CD14-positive monocyte (primary cell): ENCODE data around the gene PLA2G4B. TPM values are rescaled to one million over a fixed set of nuclear protein-coding genes. Genes with fewer than 3 reads are reported as not detected.

ENCODE experiments used
- DNase-seq, 3 donors: peaks; one replicate each; pipeline ENCODE4 v3.0.0-alpha.2; 2011 to 2022
- H2AFZ ChIP-seq: 2 replicates; pipeline ENCODE4 v1.6.0; 2012; ENCODE audit warnings: mild to moderate bottlenecking, low read depth, low read length, inconsistent platforms; ENCODE audit not compliant: insufficient read depth, poor library complexity, severe bottlenecking
- H3K27ac ChIP-seq, 2 donors: 1 replicate in 1 of 2; 2 replicates in 1 of 2; pipeline ENCODE4 v1.5.1; 2012 to 2013; ENCODE audit warnings: low read length in 2 of 2, control low read depth in 1 of 2, inconsistent platforms in 1 of 2, low read depth in 1 of 2, mild to moderate bottlenecking in 1 of 2
- H3K27me3 ChIP-seq, 2 donors: one replicate each; pipeline versions ENCODE4 v1.6.0 to v1.6.1; 2011 to 2013; ENCODE audit warnings: low read length in 2 of 2; ENCODE audit not compliant: control insufficient read depth in 2 of 2, insufficient read depth in 2 of 2
- H3K36me3 ChIP-seq, 2 donors: replicated peaks in 1 of 2; 1 replicate in 1 of 2; 2 replicates in 1 of 2; pipeline versions ENCODE4 v1.5.1 to v1.6.1; 2012 to 2013; ENCODE audit warnings: low read length in 2 of 2, control low read depth in 1 of 2, inconsistent platforms in 1 of 2, mild to moderate bottlenecking in 1 of 2; ENCODE audit not compliant: insufficient read depth in 2 of 2, control insufficient read depth in 1 of 2
- H3K4me1 ChIP-seq, 2 donors: 1 replicate in 1 of 2; 2 replicates in 1 of 2; pipeline versions ENCODE4 v1.5.1 to v1.6.1; 2012 to 2013; ENCODE audit warnings: low read length in 2 of 2, control low read depth in 1 of 2, inconsistent platforms in 1 of 2, mild to moderate bottlenecking in 1 of 2, moderate library complexity in 1 of 2; ENCODE audit not compliant: insufficient read depth in 2 of 2, control insufficient read depth in 1 of 2
- H3K4me2 ChIP-seq: replicated peaks from 2 replicates; pipeline ENCODE3; 2012; ENCODE audit warnings: low read length, moderate library complexity, mild to moderate bottlenecking; ENCODE audit not compliant: poor library complexity, severe bottlenecking; ENCODE audit errors: extremely low read depth
- H3K4me3 ChIP-seq, 3 experiments: fragments of 200-600 bp in 1 of 3; sonication (generic) in 1 of 3; replicated peaks in 1 of 3; 1 replicate in 2 of 3; 2 replicates in 1 of 3; pipeline ENCODE4 v1.5.1; 2011 to 2013; ENCODE audit warnings: low read length in 3 of 3, mild to moderate bottlenecking in 3 of 3, control low read depth in 2 of 3, low read depth in 2 of 3, inconsistent platforms in 1 of 3, moderate library complexity in 1 of 3
- H3K79me2 ChIP-seq: 2 replicates; pipeline ENCODE4 v1.6.0; 2012; ENCODE audit warnings: mild to moderate bottlenecking, control low read depth, inconsistent platforms, low read length, moderate library complexity; ENCODE audit not compliant: insufficient read depth
- H3K9ac ChIP-seq: 2 replicates; pipeline ENCODE4 v1.6.0; 2017; ENCODE audit warnings: low read length, mild to moderate bottlenecking; ENCODE audit not compliant: insufficient read depth, poor library complexity, severe bottlenecking
- H3K9me3 ChIP-seq, 2 donors: replicated peaks in 1 of 2; 1 replicate in 1 of 2; 2 replicates in 1 of 2; pipeline versions ENCODE4 v1.5.1 to v1.6.1; 2012 to 2013; ENCODE audit warnings: low read length in 2 of 2, control low read depth in 1 of 2; ENCODE audit not compliant: control insufficient read depth in 1 of 2, insufficient read depth in 1 of 2
- H4K20me1 ChIP-seq: 2 replicates; pipeline ENCODE4 v1.6.0; 2012; ENCODE audit warnings: mild to moderate bottlenecking, low read length, control low read depth, moderate library complexity; ENCODE audit not compliant: insufficient read depth
- H3K27ac Mint-ChIP-seq, 7 donors: one replicate each; pipeline ENCODE4 v1.8.0; 2020; ENCODE audit warnings: mild to moderate bottlenecking in 7 of 7, mixed read lengths in 7 of 7, moderate library complexity in 6 of 7, inconsistent platforms in 2 of 7
- H3K27me3 Mint-ChIP-seq, 3 donors: one replicate each; pipeline ENCODE4 v1.8.0; 2021 to 2022; ENCODE audit warnings: low read depth in 3 of 3, mild to moderate bottlenecking in 3 of 3, mixed read lengths in 3 of 3, moderate library complexity in 3 of 3, inconsistent platforms in 1 of 3
- H3K36me3 Mint-ChIP-seq, 2 donors: one replicate each; pipeline ENCODE4 v1.8.0; 2020; ENCODE audit warnings: mixed read lengths in 2 of 2, inconsistent platforms in 1 of 2, mild to moderate bottlenecking in 1 of 2
- H3K4me1 Mint-ChIP-seq: one replicate; pipeline ENCODE4 v1.8.0; 2020; ENCODE audit warnings: mild to moderate bottlenecking, mixed read lengths
- H3K4me3 Mint-ChIP-seq, 2 donors: one replicate each; pipeline ENCODE4 v1.8.0; 2020; ENCODE audit warnings: mild to moderate bottlenecking in 2 of 2, mixed read lengths in 2 of 2, moderate library complexity in 1 of 2
- H3K9me3 Mint-ChIP-seq, 7 donors: one replicate each; pipeline ENCODE4 v1.8.0; 2020 to 2022; ENCODE audit warnings: mixed read lengths in 7 of 7, mild to moderate bottlenecking in 6 of 7, moderate library complexity in 6 of 7, inconsistent platforms in 2 of 7
- CTCF ChIP-seq: fragments of 200-600 bp; IDR thresholded peaks from one replicate; pipeline ENCODE4 v1.8.0; 2022; ENCODE audit warnings: antibody characterized with exemption, mild to moderate bottlenecking
- WGBS: methylation state at CpG from one replicate; pipeline ENCODE4 v1.1.5; 2013; ENCODE audit warnings: missing lambda C conversion rate; ENCODE audit not compliant: insufficient coverage; 5-methylcytosine and 5-hydroxymethylcytosine counted together
- intact Hi-C, 2 donors: fragments of 100-400 bp; cut with micrococcal nuclease; formaldehyde crosslinking; loops; one replicate each; pipeline versions ENCODE4 v1.15.0 to v1.15.1; 2023
- polyA plus RNA-seq, 3 donors: library from polyadenylated mRNA; depleted of rRNA in 1 of 3; unstranded in 2 of 3; stranded (reverse) in 1 of 3; fragments of 300-500 nt in 2 of 3; fragments of >200 nt in 1 of 3; fragmentation: Illumina TruSeq in 2 of 3; gene quantifications; 1 replicate in 2 of 3; 2 replicates in 1 of 3; pipeline ENCODE4 v1.2.3, GENCODE V29; 2012 to 2021

Gene PLA2G4B
- polyA plus RNA-seq, 3 donors: 0.31 to 32.1 (median 1.6) TPM

GRCh38 chr15:41887893-41888292, 49.2 kb downstream of the PLA2G4B start:
- Mint-ChIP-seq H3K36me3 (no peaks in the 10 kb centered on the region), H3K4me3 (no peak overlapping the region), H3K27me3 (peaks cover 3 to 7% (median 6%) of the 10 kb centered on the region in 3 donors), H3K9me3 (peaks cover 0 to 2% (median 0%) of the 10 kb centered on the region in 7 donors), H3K4me1 (peaks cover 14% of the 10 kb centered on the region), H3K27ac (peak overlapping the region in 1 of 7 donors; percentile 35)
- no peak for TF ChIP-seq CTCF
- H2AFZ ChIP-seq: no peak overlapping the region
- no peaks in the 10 kb centered on the region for H3K36me3 ChIP-seq
- DNase-seq: no peak
- H4K20me1 ChIP-seq: no peaks in the 10 kb centered on the region
- H3K4me2 ChIP-seq: no peak overlapping the region
- H3K4me3 ChIP-seq: no peak overlapping the region
- peaks cover 5 to 6% of the 10 kb centered on the region in 2 donors for H3K4me1 ChIP-seq
- H3K79me2 ChIP-seq: no peaks in the 10 kb centered on the region
- intact Hi-C loops: no loop called here
- no peak overlapping the region for H3K9ac ChIP-seq
- no peak overlapping the region for H3K27ac ChIP-seq
- no peaks in the 10 kb centered on the region for H3K9me3 ChIP-seq
- H3K27me3 ChIP-seq: peaks cover 0 to 2% of the 10 kb centered on the region in 2 donors
- WGBS: 99% methylated on average over 6 of the region's 9 CpGs

- H3K79me2 ChIP-seq: no peaks in the 10 kb centered on the region
- peaks cover 11 to 13% of the 10 kb centered on the region in 2 donors for H3K4me1 ChIP-seq
- H2AFZ ChIP-seq: no peak overlapping the region
- H3K27me3 ChIP-seq: no peaks in the 10 kb centered on the region
- TF ChIP-seq CTCF: no peak
- no peak overlapping the region for H3K4me3 ChIP-seq
- H3K9ac ChIP-seq: no peak overlapping the region
- no peak overlapping the region for H3K4me3 Mint-ChIP-seq
- intact Hi-C loops: no loop called here
- no peaks in the 10 kb centered on the region for H3K36me3 Mint-ChIP-seq
- H3K9me3 Mint-ChIP-seq: peaks cover 0 to 2% (median 0%) of the 10 kb centered on the region in 7 donors
- H3K4me1 Mint-ChIP-seq: peaks cover 16% of the 10 kb centered on the region
- H4K20me1 ChIP-seq: no peaks in the 10 kb centered on the region
- H3K27ac Mint-ChIP-seq: peak overlapping the region in 1 of 7 donors; percentile 32
- no peaks in the 10 kb centered on the region for H3K36me3 ChIP-seq
- no peaks in the 10 kb centered on the region for H3K9me3 ChIP-seq
- peak in 2 of 3 donors; percentile 11 to 29 for DNase-seq
- peaks cover 2 to 5% (median 2%) of the 10 kb centered on the region in 3 donors for H3K27me3 Mint-ChIP-seq
- no peak overlapping the region for H3K27ac ChIP-seq
- H3K4me2 ChIP-seq: no peak overlapping the region
- WGBS: 55% methylated on average over 6 of the region's 7 CpGs
Measured at GRCh38 chr15:41888662-41889253, 50.1 kb downstream of the PLA2G4B start.
